ENCODE results near the gene NLRP4.
A peak's percentile ranks its signal among the peaks of the same experiment; 100 is the strongest.

NLRP4 gene

GRCh38 chr19:55836340-55836739, at the start of gene NLRP4:
Gene NLRP4, plus strand, starts transcription at chr19:55836540. Its CDS starts 15,541 bp downstream, at chr19:55852081.
- DNase-seq: no peak
- intact Hi-C loops (cut with DNase I): no loop called here

GRCh38 chr19:55795021-55795420, 41.3 kb upstream of the NLRP4 start:
- intact Hi-C loops (cut with DNase I): no loop called here
- DNase-seq: no peak

- no peak for DNase-seq
- intact Hi-C loops (cut with DNase I): no loop called here
These were observed 34.9 kb upstream of the NLRP4 start for GRCh38 chr19:55801416-55801815.

DNA sequence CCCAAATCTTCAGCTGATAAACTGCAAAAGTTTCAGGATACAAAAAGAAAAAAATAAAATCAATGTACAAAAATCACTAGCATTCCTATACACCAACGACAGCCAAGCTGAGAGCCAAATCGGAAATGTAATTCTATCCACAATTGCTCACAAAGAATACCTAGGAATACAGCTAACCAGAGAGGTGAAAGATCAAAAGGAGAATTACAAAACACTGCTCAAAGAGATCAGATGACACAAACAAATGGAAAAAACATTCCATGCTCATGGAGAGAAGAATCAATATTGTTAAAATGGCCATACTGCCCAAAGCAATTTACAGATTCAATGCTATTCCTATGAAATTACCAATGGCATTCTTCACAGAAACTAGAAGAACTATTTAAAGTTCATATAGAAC, 34.1 kb upstream of the NLRP4 start:
- intact Hi-C loops (cut with DNase I): no loop called here
- DNase-seq: no peak

- intact Hi-C loops (cut with DNase I): no loop called here
These were observed 26.8 kb upstream of the NLRP4 start for GRCh38 chr19:55809381-55810058.

GRCh38 chr19:55811340-55811739, 25.0 kb upstream of the NLRP4 start:
- intact Hi-C loops (cut with DNase I): no loop called here
- no peak for DNase-seq

More at GRCh38 chr19:55809381-55810058, 26.8 kb upstream of the NLRP4 start:
- DNase-seq: peak in 2 of 10 donors; percentile 7 to 16

DNA sequence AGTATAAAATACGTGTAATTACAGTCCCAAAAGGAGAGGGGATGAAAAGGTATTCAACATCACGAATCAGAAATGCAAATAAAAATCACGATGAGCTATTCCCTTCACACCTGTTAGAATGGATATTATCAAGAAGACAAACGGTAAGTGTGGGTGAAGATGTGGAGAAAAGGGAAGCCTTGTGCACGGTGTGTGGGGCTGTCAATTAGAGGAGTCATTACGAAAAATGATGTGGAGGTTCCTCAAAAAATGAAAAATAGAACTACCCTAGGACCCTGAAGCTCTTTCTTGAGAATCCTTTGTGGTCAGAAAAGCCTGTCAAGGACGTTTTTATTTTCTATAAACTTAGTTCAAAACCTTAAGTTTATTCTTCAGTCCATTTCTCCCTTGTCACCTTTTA, 23.9 kb upstream of the NLRP4 start:
- intact Hi-C loops (cut with DNase I): no loop called here
- no peak for DNase-seq

DNA sequence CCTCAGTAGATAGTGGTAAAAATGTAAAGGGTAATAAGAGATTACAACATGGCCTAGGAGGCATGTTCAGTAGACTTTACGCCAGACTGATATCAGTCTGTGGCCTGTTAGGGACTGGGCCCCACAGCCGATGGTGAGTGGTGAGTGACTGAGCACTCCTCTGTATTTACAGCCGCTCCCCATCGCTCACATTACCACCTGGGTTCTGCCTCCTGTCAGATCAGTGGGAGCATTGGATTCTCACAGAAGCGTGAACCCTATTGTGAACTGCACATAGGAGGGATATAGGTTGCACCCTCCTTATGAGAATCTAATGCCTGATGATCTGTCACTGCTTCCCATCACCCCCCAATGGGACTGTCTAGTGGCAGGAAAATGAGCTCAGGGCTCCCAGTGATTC, 22.4 kb upstream of the NLRP4 start:
- intact Hi-C loops (cut with DNase I): no loop called here
- no peak for DNase-seq

DNA sequence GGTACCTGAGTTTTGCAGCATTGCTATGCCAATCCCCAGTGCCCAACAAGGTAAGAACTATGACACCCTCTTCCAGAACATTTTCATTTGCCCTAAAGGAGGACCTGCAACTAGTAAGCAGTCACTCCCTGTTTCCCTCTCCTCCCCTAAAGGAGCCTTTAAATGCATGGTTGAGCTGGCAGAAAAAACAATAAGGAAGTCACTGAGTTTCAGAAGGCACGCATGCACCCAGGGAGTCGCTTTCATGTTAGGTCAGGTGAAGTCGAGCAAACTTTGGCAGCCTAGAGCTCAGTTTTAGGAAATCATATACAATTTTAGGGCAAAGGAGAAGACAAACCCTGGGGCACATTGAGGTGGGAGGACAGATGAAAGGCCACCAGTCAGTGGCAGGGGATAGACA, 16.3 kb upstream of the NLRP4 start:
- intact Hi-C loops (cut with DNase I): no loop called here
- no peak for DNase-seq

DNA sequence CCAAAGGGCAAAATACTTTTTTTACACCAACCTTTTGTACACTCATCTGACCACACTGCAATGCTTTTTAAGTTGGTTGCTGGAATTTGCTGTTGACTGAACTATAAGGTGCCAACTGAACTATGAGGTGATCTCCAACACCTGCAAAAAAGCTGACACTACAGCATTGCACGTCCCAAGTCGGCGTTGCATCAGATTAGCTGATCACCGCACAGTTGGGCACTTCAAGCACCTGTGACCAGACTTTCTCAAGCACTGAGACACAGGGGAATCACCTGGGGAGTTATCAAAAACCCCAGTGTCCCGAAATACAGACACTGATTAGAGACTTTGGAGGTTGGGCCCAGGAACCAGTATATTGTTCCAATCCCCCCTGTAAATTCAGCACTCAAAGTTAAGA, 5.7 kb upstream of the NLRP4 start:
- intact Hi-C loops (cut with DNase I): no loop called here
- DNase-seq: no peak

- no peak for DNase-seq
- intact Hi-C loops (cut with DNase I): no loop called here
These were observed 4.5 kb upstream of the NLRP4 start, which contains the start of gene NLRP11 for GRCh38 chr19:55831846-55832245. Gene NLRP11, minus strand, starts transcription at chr19:55831999. Its CDS starts 13,825 bp downstream, at chr19:55818174.

DNA sequence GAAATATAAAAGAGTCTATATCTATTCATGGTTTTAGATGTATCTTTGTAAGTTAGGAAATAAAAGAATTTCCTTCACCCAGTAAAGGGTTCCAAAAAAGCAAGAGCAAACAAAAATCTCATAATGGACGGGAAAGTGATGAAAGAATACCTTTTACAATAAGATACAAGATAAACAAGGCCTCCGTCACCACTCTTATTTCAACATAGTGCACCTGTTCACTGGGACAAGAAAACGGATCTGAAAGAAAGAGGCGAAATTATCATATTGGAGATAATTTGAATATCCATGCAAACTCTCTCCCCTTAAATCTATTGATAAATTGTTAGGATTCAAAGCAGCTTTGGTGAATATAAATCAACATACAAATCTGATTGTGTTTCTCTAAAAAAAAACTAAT, 3.7 kb upstream of the NLRP4 start:
- no peak for DNase-seq
- intact Hi-C loops (cut with DNase I): no loop called here

GRCh38 chr19:55838251-55838650, 1.9 kb downstream of the NLRP4 start:
- intact Hi-C loops (cut with DNase I): no loop called here
- no peak for DNase-seq

- intact Hi-C loops (cut with DNase I): no loop called here
- no peak for DNase-seq
These were observed 2.6 kb downstream of the NLRP4 start for GRCh38 chr19:55838906-55839305.

DNA sequence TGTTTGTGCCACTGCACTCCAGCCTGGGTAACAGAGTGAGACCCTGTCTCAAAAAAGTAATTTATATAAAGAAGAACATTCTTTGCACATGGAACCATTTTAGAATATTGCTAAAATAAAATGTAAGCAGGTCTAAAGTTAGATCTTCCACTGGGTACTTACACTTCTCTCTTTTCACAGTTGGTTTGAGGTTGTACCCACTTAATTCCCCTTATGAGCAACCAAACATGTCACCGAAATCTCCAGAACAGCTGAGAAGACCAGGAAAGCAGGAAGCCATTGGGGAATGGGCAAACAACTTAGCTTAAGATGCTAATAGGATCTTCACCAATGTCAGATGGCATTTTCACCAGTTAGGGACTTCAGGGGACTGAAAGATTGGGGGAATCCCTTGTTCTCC, 18.8 kb downstream of the NLRP4 start:
- DNase-seq: no peak
- intact Hi-C loops (cut with DNase I): no loop called here

DNA sequence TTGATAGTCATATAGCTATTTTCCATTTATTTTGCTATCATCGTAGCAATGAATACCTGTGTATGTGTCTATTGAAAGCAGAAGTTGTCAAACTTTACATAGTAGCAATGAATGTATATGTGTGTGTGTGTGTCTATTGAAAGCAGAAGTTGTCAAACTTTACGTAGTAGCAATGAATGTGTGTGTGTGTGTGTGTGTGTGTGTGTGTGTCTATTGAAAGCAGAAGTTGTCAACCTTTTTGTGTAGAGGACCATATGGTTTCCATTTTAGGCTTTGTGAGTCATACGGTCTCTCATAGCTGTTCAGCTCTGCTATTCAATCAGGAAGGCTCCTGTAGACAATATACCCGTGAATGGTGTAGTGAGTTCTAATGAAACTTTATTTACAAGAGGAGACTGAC, 20.8 kb downstream of the NLRP4 start:
- intact Hi-C loops (cut with DNase I): no loop called here
- DNase-seq: no peak

GRCh38 chr19:55857974-55858373, 21.6 kb downstream of the NLRP4 start:
- DNase-seq: no peak
- intact Hi-C loops (cut with DNase I): no loop called here

DNA sequence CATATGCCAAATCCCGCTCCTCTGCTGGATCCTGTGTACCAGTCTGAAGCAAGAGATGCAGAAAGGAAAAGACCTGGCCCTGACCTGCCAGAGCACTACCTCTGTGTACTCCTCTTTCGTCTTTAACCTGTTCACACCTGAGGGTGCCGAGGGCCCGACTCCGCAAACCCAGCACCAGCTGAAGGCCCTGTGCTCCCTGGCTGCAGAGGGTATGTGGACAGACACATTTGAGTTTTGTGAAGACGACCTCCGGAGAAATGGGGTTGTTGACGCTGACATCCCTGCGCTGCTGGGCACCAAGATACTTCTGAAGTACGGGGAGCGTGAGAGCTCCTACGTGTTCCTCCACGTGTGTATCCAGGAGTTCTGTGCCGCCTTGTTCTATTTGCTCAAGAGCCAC, 22.1 kb downstream of the NLRP4 start:
- intact Hi-C loops (cut with DNase I): no loop called here
- no peak for DNase-seq

GRCh38 chr19:55858969-55859368, 22.6 kb downstream of the NLRP4 start:
- intact Hi-C loops (cut with DNase I): no loop called here

DNA sequence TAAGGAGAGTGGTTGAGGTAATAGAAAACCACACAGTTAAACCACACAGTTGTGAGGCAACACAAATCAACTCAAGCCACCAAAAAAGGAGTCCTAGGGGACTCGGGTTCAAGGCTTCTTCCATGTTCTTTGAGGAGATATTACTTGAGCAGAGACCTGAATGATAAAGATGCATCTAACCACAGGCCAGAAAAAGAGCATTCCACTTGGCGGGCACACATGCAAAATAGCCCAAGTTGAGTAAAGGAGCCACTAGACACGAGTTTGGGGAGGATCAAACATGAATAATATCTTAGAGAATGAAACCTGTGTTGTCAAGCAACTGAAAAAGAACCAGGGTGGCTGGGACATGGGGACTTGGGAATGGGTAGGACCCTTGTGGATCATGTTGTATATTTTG, 30.2 kb downstream of the NLRP4 start:
- intact Hi-C loops (cut with DNase I): no loop called here
- no peak for DNase-seq

More at GRCh38 chr19:55858969-55859368, 22.6 kb downstream of the NLRP4 start:
- DNase-seq: no peak

- intact Hi-C loops (cut with DNase I): no loop called here
- no peak for DNase-seq
These were observed 30.8 kb downstream of the NLRP4 start for GRCh38 chr19:55867101-55867500.

GRCh38 chr19:55870736-55871135, 34.4 kb downstream of the NLRP4 start:
- intact Hi-C loops (cut with DNase I): no loop called here
- DNase-seq: no peak

- intact Hi-C loops (cut with DNase I): no loop called here
- no peak for DNase-seq
These were observed 40.9 kb downstream of the NLRP4 start for GRCh38 chr19:55877211-55877610.
